NB4 (cell line): ENCODE measurements around the gene THADA.

Experiments
- DNase-seq: peaks from one replicate; pipeline ENCODE4 v3.0.0; 2010; ENCODE audit warnings: low read depth
- H3K4me3 ChIP-seq: one replicate; pipeline ENCODE4 v1.5.1; 2011; ENCODE audit warnings: mild to moderate bottlenecking, low read depth, low read length, moderate library complexity
- CTCF ChIP-seq: IDR thresholded peaks from one replicate; pipeline ENCODE4 v1.5.1; 2012; ENCODE audit warnings: low read depth, low read length
- MYC ChIP-seq: IDR thresholded peaks from 2 replicates; pipeline ENCODE4 v1.6.1; 2011; ENCODE audit warnings: low read depth, low read length
- POLR2A ChIP-seq: IDR thresholded peaks from 2 replicates; pipeline ENCODE4 v1.6.1; 2011; ENCODE audit warnings: mild to moderate bottlenecking; ENCODE audit not compliant: insufficient read length; ENCODE audit errors: extremely low read depth
- TF ChIP-seq, protein P1 (sequence below): IDR thresholded peaks from 2 replicates; pipeline ENCODE4 v1.6.1; 2011; ENCODE audit warnings: low read depth, low read length

The THADA gene

DNA sequence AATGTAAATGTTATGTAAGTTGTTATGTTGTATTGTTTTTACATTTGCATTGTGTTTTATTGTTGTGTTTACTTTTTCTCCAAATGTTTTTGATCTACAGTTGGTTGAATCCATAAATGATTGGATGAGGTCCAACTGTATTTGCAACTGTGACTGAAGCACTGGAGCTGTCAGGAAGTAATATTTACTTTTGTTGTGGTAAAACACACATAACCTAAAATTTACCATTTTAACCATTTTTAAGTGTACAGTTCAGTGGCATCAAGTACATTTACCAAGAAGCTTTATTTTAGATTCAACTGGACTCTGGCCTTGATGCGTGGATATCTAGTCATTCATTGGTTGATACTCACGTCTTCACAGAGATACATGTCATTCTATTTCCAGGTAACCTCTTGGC is 181.8 kb downstream of the THADA start:
- TF ChIP-seq, protein P1, sequence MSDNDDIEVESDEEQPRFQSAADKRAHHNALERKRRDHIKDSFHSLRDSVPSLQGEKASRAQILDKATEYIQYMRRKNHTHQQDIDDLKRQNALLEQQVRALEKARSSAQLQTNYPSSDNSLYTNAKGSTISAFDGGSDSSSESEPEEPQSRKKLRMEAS, result no peak
- TF ChIP-seq MYC (no peak), POLR2A (no peak), CTCF (no peak)

DNA sequence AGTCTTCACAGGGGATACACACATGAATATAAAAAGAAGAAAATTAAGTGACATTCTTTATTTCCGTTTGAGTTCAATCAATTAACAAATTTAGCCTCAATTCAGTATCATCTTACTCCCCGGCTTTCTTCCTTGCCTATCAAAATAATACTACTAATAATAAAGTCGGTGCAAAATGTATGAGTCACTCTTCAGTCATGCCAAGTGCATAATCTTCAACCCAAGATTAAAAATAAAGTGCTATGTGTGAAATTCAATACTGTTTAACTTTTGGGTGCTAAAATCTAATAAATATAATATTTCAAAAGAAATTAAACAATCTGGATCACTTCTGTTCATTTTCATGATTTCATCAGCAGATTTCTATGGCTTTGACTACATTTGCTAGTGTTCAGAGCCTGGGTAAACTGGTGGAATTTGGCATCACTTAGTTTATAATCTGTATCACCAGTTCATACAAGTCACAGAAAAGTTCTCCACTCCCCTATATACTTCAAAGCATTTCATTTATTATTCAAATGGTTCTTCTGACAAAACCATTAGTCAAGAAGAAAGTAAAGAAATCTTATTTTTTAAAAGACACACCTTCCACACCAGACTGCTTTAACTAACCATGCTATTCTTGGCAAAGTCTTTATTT is 183.6 kb downstream of the THADA start:
- DNase-seq, result no peak
- H3K4me3 ChIP-seq, result no peak overlapping the region
- no peak for TF ChIP-seq POLR2A
- TF ChIP-seq MYC, result no peak
- no peak for TF ChIP-seq CTCF
- TF ChIP-seq, protein P1, result no peak

More for the DNA sequence above, 181.8 kb downstream of the THADA start:
- no peak for DNase-seq
- H3K4me3 ChIP-seq, result no peak overlapping the region

GRCh38 chr2:43410055-43410604 is 185.7 kb downstream of the THADA start:
- H3K4me3 ChIP-seq, result no peak overlapping the region
- no peak for DNase-seq
- TF ChIP-seq, protein P1, result no peak
- TF ChIP-seq POLR2A (no peak), MYC (no peak), CTCF (no peak)

- peak; percentile 93 for DNase-seq
- peak; percentile 48; the same call in 1 of the 2 replicates for TF ChIP-seq MYC
- TF ChIP-seq CTCF, result no peak
- TF ChIP-seq, protein P1, result 0 out of 2 replicates have a peak, but pooled peaks have one; percentile 35
- TF ChIP-seq POLR2A, result no peak
- no peak overlapping the region for H3K4me3 ChIP-seq
Measured at GRCh38 chr2:43408407-43409160, 187.3 kb downstream of the THADA start.

DNA sequence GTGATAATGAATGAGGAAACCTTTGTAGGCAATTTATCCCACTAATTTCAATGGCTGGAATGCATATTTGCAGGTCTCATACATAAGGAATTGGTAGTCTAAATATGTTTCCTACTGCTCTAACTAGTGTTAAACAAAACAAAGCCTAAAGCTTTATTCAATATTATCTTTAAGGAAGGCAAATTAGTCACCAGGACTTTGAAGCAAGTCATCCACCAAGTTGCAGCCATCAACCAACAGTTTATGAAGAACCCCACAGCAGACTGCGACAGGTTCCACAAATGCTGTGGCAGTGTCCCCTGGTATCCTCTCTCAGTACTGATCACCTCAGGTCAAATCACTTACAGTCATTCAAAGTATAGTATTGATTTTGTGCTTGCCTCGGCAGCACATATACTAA is 187.9 kb downstream of the THADA start:
- H3K4me3 ChIP-seq, result no peak overlapping the region
- peak; percentile 39 for DNase-seq
- TF ChIP-seq, protein P1, result no peak
- TF ChIP-seq POLR2A (no peak), CTCF (no peak), MYC (no peak)
